T-helper 2 cell treated with Interferon-gamma antibody and Interleukin-4, amounts not matched to agents 5 μg/mL and 100 μg/mL, for 36 hours (primary cell): ENCODE measurements around the gene ARHGEF3.

Experiments
- DNase-seq: peaks from one replicate; pipeline ENCODE4 v3.0.0; 2021; ENCODE audit warnings: low spot score
- H3K27ac Mint-ChIP-seq: one replicate; pipeline ENCODE4 v1.8.0; 2021; ENCODE audit warnings: mild to moderate bottlenecking, mixed read lengths
- H3K27me3 Mint-ChIP-seq: one replicate; pipeline ENCODE4 v1.8.0; 2021; ENCODE audit warnings: low read depth, mixed read lengths
- H3K36me3 Mint-ChIP-seq: one replicate; pipeline ENCODE4 v1.8.0; 2021; ENCODE audit warnings: low read depth, mixed read lengths
- H3K4me1 Mint-ChIP-seq: one replicate; pipeline ENCODE4 v1.8.0; 2021; ENCODE audit warnings: low read depth, mixed read lengths
- H3K4me3 Mint-ChIP-seq: one replicate; pipeline ENCODE4 v1.8.0; 2022; ENCODE audit warnings: mild to moderate bottlenecking, moderate library complexity, mixed read lengths
- H3K9me3 Mint-ChIP-seq: one replicate; pipeline ENCODE4 v1.8.0; 2021; ENCODE audit warnings: mixed read lengths

The ARHGEF3 gene

DNA sequence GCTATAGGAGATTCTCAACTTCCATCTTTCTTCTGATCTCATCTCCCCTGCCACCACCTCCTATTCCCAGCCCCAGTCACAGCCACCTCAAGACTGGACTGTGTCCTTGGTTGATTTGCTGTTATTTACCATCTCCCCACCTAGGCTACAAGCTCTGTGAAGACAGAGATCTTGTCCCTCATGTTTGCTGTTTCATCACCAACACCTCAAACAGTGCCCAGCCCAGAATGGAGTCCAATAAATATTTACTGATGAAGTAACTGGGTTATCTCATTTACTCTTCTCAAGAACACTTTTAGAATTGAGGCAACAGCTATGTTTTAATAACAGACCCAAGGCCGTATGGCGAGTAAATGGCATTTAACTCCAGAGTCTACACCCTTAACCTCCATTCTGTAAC is 29.1 kb upstream of the ARHGEF3 start:
- Mint-ChIP-seq H3K27ac (no peak overlapping the region), H3K36me3 (peaks cover 3% of the 10 kb centered on the region), H3K4me3 (no peak overlapping the region), H3K4me1 (peaks cover 16% of the 10 kb centered on the region), H3K9me3 (no peaks in the 10 kb centered on the region), H3K27me3 (no peaks in the 10 kb centered on the region)
- no peak for DNase-seq

DNA sequence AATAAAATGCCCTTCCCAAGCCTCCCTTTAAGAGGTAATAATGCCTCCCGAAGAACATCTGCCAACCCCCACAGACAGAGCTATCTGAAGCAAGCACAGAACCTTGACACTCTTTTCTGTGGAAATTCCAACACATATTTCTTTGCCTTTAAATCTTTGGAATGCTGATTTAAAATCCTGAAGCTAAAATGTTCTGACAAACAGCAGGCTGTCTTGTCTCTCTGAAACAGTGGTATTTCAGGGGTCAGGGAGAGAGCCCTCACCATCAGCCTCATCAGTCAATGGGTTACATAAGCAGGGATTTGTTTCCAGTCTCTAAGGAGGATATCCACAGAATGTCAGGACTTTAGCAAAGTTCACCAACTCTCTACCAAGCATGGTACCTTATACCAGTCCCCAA is 27.8 kb upstream of the ARHGEF3 start:
- Mint-ChIP-seq H3K4me3 (no peak overlapping the region), H3K27me3 (no peaks in the 10 kb centered on the region), H3K36me3 (no peaks in the 10 kb centered on the region), H3K9me3 (no peaks in the 10 kb centered on the region), H3K27ac (no peak overlapping the region), H3K4me1 (peaks cover 21% of the 10 kb centered on the region)
- no peak for DNase-seq

DNA sequence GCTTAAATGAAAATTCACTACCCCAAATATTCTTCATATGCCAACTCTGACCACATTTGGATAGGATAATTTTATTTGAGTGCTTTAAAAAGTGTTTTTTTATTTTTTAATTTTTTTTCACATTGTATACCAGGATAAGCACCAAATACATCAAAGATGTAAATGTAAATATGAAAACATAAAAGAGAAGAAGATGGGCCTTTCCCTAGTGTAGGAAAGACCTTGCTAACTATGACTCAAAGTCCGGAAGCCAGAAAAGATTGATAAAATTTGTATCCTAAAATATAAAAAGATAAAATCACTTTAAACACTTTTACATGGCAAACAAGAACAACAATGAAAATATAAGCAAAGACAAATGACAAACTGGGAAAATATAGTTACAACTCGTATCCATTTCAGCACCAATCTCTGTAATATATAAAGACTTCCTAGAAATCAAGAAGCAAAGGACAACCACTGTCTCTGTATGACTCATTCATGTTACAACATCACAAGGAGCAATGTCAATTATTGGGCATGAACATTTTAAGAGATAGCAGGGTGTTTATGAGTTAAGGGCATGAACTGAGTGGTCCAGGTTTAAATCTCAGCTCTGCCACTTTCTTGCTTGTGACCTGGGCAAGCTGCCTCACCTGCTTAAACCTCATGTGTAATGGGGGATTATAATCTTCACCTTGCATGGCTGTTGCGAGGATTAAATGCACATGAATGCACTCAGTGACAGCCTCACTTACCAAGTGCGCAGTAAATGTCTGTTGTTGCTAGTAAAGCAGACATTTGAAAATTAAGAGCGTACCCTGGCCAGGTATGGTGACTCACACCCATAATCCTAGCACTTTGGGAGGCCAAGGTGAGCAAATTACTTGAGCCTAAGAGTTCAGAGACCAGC is 25.3 kb upstream of the ARHGEF3 start:
- no peak for DNase-seq
- H3K9me3 Mint-ChIP-seq, result no peaks in the 10 kb centered on the region
- no peaks in the 10 kb centered on the region for H3K36me3 Mint-ChIP-seq
- no peaks in the 10 kb centered on the region for H3K27me3 Mint-ChIP-seq
- H3K4me3 Mint-ChIP-seq, result no peak overlapping the region
- no peak overlapping the region for H3K27ac Mint-ChIP-seq
- peaks cover 32% of the 10 kb centered on the region for H3K4me1 Mint-ChIP-seq

DNA sequence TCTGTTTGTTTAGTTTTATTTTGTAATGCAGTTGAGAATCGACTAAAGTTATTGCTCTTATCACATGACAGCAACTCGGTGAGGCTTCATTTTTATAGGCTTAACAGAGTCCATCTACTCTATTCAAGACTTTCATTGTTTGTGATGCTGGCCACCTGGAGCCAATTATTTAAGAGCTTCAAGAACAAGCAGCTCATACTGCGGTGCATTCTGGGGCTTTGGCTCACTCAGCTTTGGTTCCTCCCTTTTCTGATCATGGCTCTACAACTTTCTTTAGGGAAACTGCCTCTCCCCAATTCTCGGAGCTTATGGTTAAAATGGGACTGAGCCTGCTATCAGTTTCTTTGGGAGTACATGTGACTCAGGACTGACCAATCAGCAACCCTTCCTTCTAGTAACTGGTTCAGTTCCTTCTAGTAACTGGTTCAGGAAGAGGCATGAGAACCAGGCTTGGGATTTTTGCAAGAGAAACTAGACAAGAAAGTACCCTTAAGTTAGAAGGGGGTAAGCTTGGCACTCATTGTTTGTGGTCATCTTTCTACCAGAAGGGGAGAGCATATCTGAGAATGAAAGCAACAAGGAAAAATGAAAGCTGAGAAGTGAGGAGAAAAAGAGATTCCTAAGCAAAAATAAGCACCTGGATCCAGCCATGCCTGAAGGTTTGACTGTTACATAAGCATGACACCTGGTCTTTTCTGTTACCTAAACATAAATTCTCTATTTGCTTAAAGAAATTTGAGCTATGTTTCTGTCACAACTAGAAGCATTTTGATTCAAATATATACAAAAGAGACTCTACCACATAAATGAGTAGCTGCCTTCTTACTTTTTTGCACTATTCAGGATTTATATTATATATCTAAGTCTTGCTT is 24.1 kb upstream of the ARHGEF3 start:
- H3K27me3 Mint-ChIP-seq, result no peaks in the 10 kb centered on the region
- peaks cover 4% of the 10 kb centered on the region for H3K36me3 Mint-ChIP-seq
- H3K4me3 Mint-ChIP-seq, result no peak overlapping the region
- H3K9me3 Mint-ChIP-seq, result no peaks in the 10 kb centered on the region
- peaks cover 32% of the 10 kb centered on the region for H3K4me1 Mint-ChIP-seq
- DNase-seq, result no peak
- no peak overlapping the region for H3K27ac Mint-ChIP-seq

DNA sequence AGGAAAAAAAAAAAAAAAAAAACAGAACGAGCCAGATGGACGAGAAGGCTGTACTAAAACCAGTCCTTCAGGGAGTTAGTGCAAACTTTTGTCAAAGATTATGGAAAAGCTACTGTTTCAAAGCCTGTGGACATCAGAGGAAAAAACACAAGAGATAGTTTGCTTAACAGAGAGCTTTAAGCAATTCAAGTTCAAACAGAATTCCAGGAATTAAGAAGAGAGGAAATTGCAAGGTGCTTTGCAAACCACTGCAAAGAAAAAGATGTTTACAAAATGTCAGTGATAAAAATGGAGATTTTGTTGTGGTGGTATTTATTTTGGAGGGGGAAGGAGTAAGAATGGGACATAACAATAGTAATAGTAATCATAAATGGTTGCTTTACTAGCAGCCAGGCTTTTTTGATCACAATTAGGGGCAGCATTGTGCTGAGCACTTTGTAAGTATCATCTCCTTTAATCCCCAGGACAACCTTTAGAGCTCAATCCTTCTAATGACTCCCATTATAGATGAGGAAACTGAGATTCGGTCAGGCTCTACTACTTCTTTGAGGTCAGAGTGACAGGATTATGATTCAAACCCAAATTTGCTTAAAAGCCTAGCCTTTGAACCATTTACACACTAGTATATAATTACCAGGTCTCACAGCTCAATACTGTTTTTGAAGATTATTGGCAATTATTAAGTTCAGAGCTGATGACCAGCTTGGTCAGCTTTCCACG is 22.4 kb upstream of the ARHGEF3 start:
- Mint-ChIP-seq H3K27me3 (no peaks in the 10 kb centered on the region), H3K4me3 (peak overlapping the region; percentile 30), H3K36me3 (peaks cover 11% of the 10 kb centered on the region), H3K9me3 (no peaks in the 10 kb centered on the region), H3K4me1 (peaks cover 32% of the 10 kb centered on the region), H3K27ac (no peak overlapping the region)
- no peak for DNase-seq

- Mint-ChIP-seq H3K9me3 (no peaks in the 10 kb centered on the region), H3K4me1 (peaks cover 36% of the 10 kb centered on the region), H3K27me3 (no peaks in the 10 kb centered on the region), H3K36me3 (peaks cover 11% of the 10 kb centered on the region), H3K4me3 (peak overlapping the region; percentile 30), H3K27ac (no peak overlapping the region)
- DNase-seq, result no peak
Observed at GRCh38 chr3:56823421-56823926, 21.7 kb upstream of the ARHGEF3 start.

- H3K4me3 Mint-ChIP-seq, result no peak overlapping the region
- H3K4me1 Mint-ChIP-seq, result peaks cover 36% of the 10 kb centered on the region
- no peak overlapping the region for H3K27ac Mint-ChIP-seq
- no peaks in the 10 kb centered on the region for H3K9me3 Mint-ChIP-seq
- H3K36me3 Mint-ChIP-seq, result peaks cover 11% of the 10 kb centered on the region
- H3K27me3 Mint-ChIP-seq, result no peaks in the 10 kb centered on the region
- DNase-seq, result no peak
Observed at GRCh38 chr3:56822501-56822900, 20.8 kb upstream of the ARHGEF3 start.

DNA sequence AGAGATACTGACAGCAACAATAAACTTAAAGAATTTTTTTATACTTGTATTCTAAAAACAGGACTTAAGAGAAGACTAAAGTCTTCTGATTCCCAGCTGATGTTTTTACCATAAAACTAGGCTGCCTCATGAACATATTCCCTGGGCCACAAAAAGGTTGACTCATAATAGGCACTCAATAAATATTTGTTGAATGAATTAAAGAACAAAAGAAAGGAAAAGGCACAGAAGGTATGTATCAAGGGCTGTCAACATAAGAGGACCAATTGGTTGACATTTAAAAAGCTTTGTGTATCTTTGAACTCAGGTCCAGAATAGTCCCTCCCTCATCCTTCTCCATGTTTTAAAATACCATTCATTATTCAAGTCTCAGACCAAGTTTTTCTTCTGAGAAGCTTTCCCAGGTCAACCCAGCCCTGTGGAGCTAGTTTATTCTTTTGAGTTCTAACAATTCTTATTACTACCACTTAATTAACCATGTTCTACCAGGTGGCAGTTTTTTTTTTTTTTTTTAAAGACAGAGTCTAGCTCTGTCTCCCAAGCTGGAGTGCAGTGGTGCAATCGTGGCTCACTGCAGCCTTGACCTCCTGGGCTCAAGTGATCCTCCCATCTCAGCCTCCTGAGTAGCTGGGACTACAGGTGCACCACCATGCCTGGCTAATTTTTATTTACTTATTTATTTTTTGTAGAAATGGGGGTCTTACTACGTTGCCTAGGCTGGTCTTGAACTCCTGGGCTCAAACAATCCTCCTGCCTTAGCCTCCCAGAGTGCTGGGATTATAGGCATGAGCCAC is 17.5 kb upstream of the ARHGEF3 start:
- no peak for DNase-seq
- H3K9me3 Mint-ChIP-seq, result no peaks in the 10 kb centered on the region
- no peak overlapping the region for H3K27ac Mint-ChIP-seq
- no peaks in the 10 kb centered on the region for H3K27me3 Mint-ChIP-seq
- peaks cover 24% of the 10 kb centered on the region for H3K4me1 Mint-ChIP-seq
- no peak overlapping the region for H3K4me3 Mint-ChIP-seq
- peaks cover 11% of the 10 kb centered on the region for H3K36me3 Mint-ChIP-seq

GRCh38 chr3:56818156-56818985 is 16.6 kb upstream of the ARHGEF3 start:
- no peak for DNase-seq
- Mint-ChIP-seq H3K4me3 (no peak overlapping the region), H3K36me3 (peaks cover 11% of the 10 kb centered on the region), H3K9me3 (no peaks in the 10 kb centered on the region), H3K27me3 (no peaks in the 10 kb centered on the region), H3K4me1 (peaks cover 22% of the 10 kb centered on the region), H3K27ac (no peak overlapping the region)

DNA sequence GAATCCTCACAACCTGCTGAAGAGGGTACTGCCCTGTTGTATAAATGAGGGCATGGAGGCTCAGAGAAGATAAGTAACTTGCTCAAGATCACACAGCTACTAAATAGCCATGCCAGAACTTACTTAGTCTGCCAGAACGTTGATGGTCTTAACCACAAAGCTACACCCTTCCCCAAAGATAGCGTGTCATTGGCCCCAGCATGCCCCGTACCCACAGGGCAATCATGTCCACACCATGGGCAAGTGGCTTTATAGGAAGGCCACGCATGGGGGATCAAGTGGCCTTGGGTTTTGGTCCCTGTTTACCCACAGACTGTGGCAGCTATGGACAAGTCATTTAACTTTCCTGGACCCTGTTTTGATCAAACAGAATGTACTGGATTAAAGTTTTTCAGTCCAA is 15.9 kb upstream of the ARHGEF3 start:
- no peak overlapping the region for H3K27ac Mint-ChIP-seq

GRCh38 chr3:56816061-56816460 is 14.3 kb upstream of the ARHGEF3 start:
- H3K27me3 Mint-ChIP-seq, result no peaks in the 10 kb centered on the region
- H3K4me1 Mint-ChIP-seq, result peaks cover 39% of the 10 kb centered on the region
- H3K9me3 Mint-ChIP-seq, result no peaks in the 10 kb centered on the region
- peaks cover 7% of the 10 kb centered on the region for H3K36me3 Mint-ChIP-seq
- H3K27ac Mint-ChIP-seq, result no peak overlapping the region
- no peak overlapping the region for H3K4me3 Mint-ChIP-seq
- DNase-seq, result no peak

More for the DNA sequence above, 15.9 kb upstream of the ARHGEF3 start:
- Mint-ChIP-seq H3K27me3 (no peaks in the 10 kb centered on the region), H3K9me3 (no peaks in the 10 kb centered on the region), H3K4me1 (peaks cover 24% of the 10 kb centered on the region), H3K36me3 (peaks cover 11% of the 10 kb centered on the region), H3K4me3 (no peak overlapping the region)
- DNase-seq, result no peak

GRCh38 chr3:56815589-56815988 is 13.8 kb upstream of the ARHGEF3 start:
- no peak for DNase-seq
- H3K4me1 Mint-ChIP-seq, result peaks cover 41% of the 10 kb centered on the region
- no peak overlapping the region for H3K27ac Mint-ChIP-seq
- no peaks in the 10 kb centered on the region for H3K27me3 Mint-ChIP-seq
- peaks cover 6% of the 10 kb centered on the region for H3K36me3 Mint-ChIP-seq
- H3K9me3 Mint-ChIP-seq, result no peaks in the 10 kb centered on the region
- H3K4me3 Mint-ChIP-seq, result no peak overlapping the region
